NB4 (cell line): ENCODE results near the gene PCDHB10.
"Not testable (repeated sequence)": the region's sequence is repeated elsewhere in the genome, so short reads cannot be mapped to it uniquely, and the experiment has no call there.

Experiments used
- CTCF ChIP-seq: IDR thresholded peaks from one replicate; pipeline ENCODE4 v1.5.1; 2012; ENCODE audit warnings: low read depth, low read length
- POLR2A ChIP-seq: IDR thresholded peaks from 2 replicates; pipeline ENCODE4 v1.6.1; 2011; ENCODE audit warnings: mild to moderate bottlenecking; ENCODE audit not compliant: insufficient read length; ENCODE audit errors: extremely low read depth

DNA sequence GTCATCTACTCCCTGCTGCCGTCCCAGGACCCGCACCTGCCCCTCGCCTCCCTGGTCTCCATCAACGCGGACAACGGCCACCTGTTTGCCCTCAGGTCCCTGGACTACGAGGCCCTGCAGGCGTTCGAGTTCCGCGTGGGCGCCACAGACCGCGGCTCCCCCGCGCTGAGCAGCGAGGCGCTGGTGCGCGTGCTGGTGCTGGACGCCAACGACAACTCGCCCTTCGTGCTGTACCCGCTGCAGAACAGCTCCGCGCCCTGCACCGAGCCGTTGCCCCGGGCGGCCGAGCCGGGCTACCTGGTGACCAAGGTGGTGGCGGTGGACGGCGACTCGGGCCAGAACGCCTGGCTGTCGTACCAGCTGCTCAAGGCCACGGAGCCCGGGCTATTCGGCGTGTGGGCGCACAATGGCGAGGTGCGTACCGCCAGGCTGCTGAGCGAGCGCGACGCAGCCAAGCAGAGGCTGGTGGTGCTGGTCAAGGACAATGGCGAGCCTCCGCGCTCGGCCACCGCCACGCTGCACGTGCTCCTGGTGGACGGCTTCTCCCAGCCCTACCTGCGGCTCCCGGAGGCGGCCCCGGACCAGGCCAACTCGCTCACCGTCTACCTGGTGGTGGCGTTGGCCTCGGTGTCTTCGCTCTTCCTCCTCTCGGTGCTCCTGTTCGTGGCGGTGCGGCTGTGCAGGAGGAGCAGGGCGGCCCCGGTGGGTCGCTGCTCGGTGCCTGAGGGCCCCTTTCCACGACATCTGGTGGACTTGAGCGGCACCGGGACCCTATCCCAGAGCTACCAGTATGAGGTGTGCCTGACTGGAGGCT is 17.7 kb upstream of the PCDHB10 start:
- TF ChIP-seq CTCF, POLR2A: not testable (repeated sequence)
